HepG2 (cell line): Measurements from ENCODE around the gene XPO5. TPM values are rescaled to one million over a fixed set of nuclear protein-coding genes. Genes with fewer than 3 reads are reported as not detected.
A peak's percentile ranks its signal among the peaks of the same experiment; 100 is the strongest.

ENCODE experiments used
- ASH2L ChIP-seq: fragments of 300-600, 200-600 bp; sonication (generic); IDR thresholded peaks from 2 replicates; pipeline ENCODE4 v1.7.0; 2017; ENCODE audit warnings: low read depth, mild to moderate bottlenecking, moderate library complexity, mixed read lengths, low read length; ENCODE audit not compliant: insufficient read length
- IRF2 ChIP-seq: IDR thresholded peaks from 2 replicates; pipeline ENCODE4 v1.6.1; 2018; ENCODE audit warnings: missing genetic modification reagents, missing compliant biosample characterization
- KLF15 ChIP-seq: sonication (generic); formaldehyde crosslinking; IDR thresholded peaks from 2 replicates; pipeline ENCODE4 v1.8.1; 2023; ENCODE audit warnings: borderline replicate concordance, mild to moderate bottlenecking, inconsistent platforms, missing genetic modification reagents, mixed read lengths
- SALL1 ChIP-seq: sonication (generic); formaldehyde crosslinking; IDR thresholded peaks from 2 replicates; pipeline ENCODE4 v1.8.0; 2022; ENCODE audit warnings: mild to moderate bottlenecking, missing genetic modification reagents
- SAP130 ChIP-seq: IDR thresholded peaks from 2 replicates; pipeline ENCODE4 v1.6.1; 2016; ENCODE audit warnings: low read depth
- STAG1 ChIP-seq: sonication (generic); formaldehyde crosslinking; IDR thresholded peaks from 2 replicates; pipeline ENCODE4 v1.4.0; 2020; ENCODE audit warnings: missing genetic modification reagents
- TEAD3 ChIP-seq: optimal IDR thresholded peaks from 2 replicates; pipeline ENCODE3; 2016; ENCODE audit warnings: borderline replicate concordance
- THAP11 ChIP-seq: IDR thresholded peaks from 2 replicates; pipeline ENCODE4 v1.6.1; 2016; ENCODE audit warnings: missing biosample characterization, missing genetic modification reagents
- XRCC5 ChIP-seq: fragments of 200-400 bp; formaldehyde crosslinking; optimal IDR thresholded peaks from 2 replicates; pipeline ENCODE3; 2017; ENCODE audit warnings: mild to moderate bottlenecking, low read length
- polyA plus RNA-seq, 8 experiments: library from polyadenylated mRNA; depleted of rRNA in 3 of 8; stranded (reverse) in 7 of 8; unstranded in 1 of 8; fragments of >200 nt; fragmentation: Illumina TruSeq in 4 of 8; extraction: Trizol in 4 of 8; gene quantifications; 2 replicates each; pipeline versions ENCODE4 v1.2.1 to v1.2.3, GENCODE V29; 2011 to 2016; ENCODE audit warnings: low read depth in 4 of 8, missing spikeins in 1 of 8, mixed read lengths in 1 of 8; ENCODE audit not compliant: insufficient read depth in 1 of 8
- total RNA-seq, 5 experiments: library from RNA; depleted of rRNA; stranded (reverse); fragments of >200 nt; fragmentation: Illumina TruSeq; extraction: Trizol; gene quantifications; 2 replicates each; pipeline ENCODE4 v1.2.3, GENCODE V29; 2016; ENCODE audit warnings: low read depth in 1 of 5
- TF ChIP-seq, protein P1 (sequence below): sonication (generic); formaldehyde crosslinking; IDR thresholded peaks from 2 replicates; pipeline ENCODE4 v1.5.1; 2020; ENCODE audit warnings: mild to moderate bottlenecking, moderate library complexity, missing genetic modification reagents
- TF ChIP-seq, protein P2 (sequence below), 2 experiments: sonication (generic) in 1 of 2; formaldehyde crosslinking in 1 of 2; IDR thresholded peaks; 2 replicates each; pipeline versions ENCODE4 v1.4.0 to v1.6.1; 2018 to 2020; ENCODE audit warnings: missing genetic modification reagents in 2 of 2, borderline replicate concordance in 1 of 2, low read depth in 1 of 2, mild to moderate bottlenecking in 1 of 2, missing biosample characterization in 1 of 2
- TF ChIP-seq, protein P3 (sequence below): IDR thresholded peaks from 2 replicates; pipeline ENCODE4 v1.6.1; 2012; ENCODE audit warnings: low read depth, low read length, improper control_type of control experiment
- TF ChIP-seq, protein P4 (sequence below): sonication (generic); formaldehyde crosslinking; IDR thresholded peaks from 2 replicates; pipeline ENCODE4 v1.5.0; 2020; ENCODE audit warnings: mild to moderate bottlenecking, missing genetic modification reagents, moderate library complexity
- TF ChIP-seq, protein P5 (sequence below): IDR thresholded peaks from 2 replicates; pipeline ENCODE4 v1.6.1; 2018; ENCODE audit warnings: missing genetic modification reagents, mild to moderate bottlenecking, missing compliant biosample characterization
- TF ChIP-seq, protein P6 (sequence below): sonication (generic); formaldehyde crosslinking; conservative IDR thresholded peaks from 2 replicates; pipeline ENCODE4 v1.4.0; 2020; ENCODE audit warnings: mild to moderate bottlenecking, missing genetic modification reagents, moderate library complexity

XPO5 gene
- total and polyA plus RNA-seq, 2 of the 13 experiments (the other 11 are each of a cell fraction or from before 2014, with no cell fraction given): 52.2 to 68.0 TPM

DNA sequence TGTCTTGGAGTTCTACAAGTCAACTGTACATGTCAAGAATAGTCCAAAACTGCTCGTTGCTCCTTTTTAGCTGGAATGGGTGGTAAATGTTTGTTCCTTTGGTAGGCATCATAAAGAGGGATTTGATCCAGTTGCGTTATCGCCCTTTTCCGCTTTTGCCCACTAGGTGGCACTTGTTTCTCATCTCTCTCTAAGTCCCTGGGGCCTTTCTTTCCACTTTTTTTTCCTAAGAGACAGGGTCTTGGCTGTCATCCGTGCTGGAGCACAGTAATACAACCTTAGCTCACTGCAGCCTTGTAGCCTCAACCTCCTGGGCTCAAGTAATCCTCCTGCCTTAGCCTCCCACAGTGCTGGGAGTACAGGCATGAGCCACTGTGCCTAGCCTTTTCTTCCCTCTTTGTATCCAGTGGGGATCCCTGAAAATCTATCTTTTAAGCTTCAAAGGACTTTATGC, 32.5 kb upstream of the XPO5 start (continued):
- TF ChIP-seq, protein P1, sequence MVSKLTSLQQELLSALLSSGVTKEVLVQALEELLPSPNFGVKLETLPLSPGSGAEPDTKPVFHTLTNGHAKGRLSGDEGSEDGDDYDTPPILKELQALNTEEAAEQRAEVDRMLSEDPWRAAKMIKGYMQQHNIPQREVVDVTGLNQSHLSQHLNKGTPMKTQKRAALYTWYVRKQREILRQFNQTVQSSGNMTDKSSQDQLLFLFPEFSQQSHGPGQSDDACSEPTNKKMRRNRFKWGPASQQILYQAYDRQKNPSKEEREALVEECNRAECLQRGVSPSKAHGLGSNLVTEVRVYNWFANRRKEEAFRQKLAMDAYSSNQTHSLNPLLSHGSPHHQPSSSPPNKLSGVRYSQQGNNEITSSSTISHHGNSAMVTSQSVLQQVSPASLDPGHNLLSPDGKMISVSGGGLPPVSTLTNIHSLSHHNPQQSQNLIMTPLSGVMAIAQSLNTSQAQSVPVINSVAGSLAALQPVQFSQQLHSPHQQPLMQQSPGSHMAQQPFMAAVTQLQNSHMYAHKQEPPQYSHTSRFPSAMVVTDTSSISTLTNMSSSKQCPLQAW (CRISPR knock-in tag): 0 out of 2 replicates have a peak, but pooled peaks have one; percentile 36
- TF ChIP-seq, protein P2, sequence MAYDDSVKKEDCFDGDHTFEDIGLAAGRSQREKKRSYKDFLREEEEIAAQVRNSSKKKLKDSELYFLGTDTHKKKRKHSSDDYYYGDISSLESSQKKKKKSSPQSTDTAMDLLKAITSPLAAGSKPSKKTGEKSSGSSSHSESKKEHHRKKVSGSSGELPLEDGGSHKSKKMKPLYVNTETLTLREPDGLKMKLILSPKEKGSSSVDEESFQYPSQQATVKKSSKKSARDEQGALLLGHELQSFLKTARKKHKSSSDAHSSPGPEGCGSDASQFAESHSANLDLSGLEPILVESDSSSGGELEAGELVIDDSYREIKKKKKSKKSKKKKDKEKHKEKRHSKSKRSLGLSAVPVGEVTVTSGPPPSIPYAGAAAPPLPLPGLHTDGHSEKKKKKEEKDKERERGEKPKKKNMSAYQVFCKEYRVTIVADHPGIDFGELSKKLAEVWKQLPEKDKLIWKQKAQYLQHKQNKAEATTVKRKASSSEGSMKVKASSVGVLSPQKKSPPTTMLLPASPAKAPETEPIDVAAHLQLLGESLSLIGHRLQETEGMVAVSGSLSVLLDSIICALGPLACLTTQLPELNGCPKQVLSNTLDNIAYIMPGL (CRISPR knock-in tag; IDR thresholded peaks at IDR 0.05; ENCODE audit: borderline replicate concordance in 1 of 2, low read depth in 1 of 2): peak; percentile 51 to 54; a peak in 1 of 4 replicates
- TF ChIP-seq, protein P3, sequence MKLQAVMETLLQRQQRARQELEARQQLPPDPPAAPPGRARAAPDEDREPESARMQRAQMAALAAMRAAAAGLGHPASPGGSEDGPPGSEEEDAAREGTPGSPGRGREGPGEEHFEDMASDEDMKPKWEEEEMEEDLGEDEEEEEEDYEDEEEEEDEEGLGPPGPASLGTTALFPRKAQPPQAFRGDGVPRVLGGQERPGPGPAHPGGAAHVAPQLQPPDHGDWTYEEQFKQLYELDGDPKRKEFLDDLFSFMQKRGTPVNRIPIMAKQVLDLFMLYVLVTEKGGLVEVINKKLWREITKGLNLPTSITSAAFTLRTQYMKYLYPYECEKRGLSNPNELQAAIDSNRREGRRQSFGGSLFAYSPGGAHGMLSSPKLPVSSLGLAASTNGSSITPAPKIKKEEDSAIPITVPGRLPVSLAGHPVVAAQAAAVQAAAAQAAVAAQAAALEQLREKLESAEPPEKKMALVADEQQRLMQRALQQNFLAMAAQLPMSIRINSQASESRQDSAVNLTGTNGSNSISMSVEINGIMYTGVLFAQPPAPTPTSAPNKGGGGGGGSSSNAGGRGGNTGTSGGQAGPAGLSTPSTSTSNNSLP: 0 out of 2 replicates have a peak, but pooled peaks have one; percentile 11
- TF ChIP-seq, protein P4, sequence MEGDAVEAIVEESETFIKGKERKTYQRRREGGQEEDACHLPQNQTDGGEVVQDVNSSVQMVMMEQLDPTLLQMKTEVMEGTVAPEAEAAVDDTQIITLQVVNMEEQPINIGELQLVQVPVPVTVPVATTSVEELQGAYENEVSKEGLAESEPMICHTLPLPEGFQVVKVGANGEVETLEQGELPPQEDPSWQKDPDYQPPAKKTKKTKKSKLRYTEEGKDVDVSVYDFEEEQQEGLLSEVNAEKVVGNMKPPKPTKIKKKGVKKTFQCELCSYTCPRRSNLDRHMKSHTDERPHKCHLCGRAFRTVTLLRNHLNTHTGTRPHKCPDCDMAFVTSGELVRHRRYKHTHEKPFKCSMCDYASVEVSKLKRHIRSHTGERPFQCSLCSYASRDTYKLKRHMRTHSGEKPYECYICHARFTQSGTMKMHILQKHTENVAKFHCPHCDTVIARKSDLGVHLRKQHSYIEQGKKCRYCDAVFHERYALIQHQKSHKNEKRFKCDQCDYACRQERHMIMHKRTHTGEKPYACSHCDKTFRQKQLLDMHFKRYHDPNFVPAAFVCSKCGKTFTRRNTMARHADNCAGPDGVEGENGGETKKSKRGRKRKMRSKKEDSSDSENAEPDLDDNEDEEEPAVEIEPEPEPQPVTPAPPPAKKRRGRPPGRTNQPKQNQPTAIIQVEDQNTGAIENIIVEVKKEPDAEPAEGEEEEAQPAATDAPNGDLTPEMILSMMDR (CRISPR knock-in tag): peak; percentile 90
- TF ChIP-seq ASH2L (peak; percentile 19), KLF15 (CRISPR knock-in tag) (no peak), SALL1 (CRISPR knock-in tag) (no peak), TEAD3 (CRISPR knock-in tag) (peak; percentile 17), IRF2 (peak; percentile 35; the same call in 1 of the 2 replicates), STAG1 (CRISPR knock-in tag) (peak; percentile 83), THAP11 (CRISPR knock-in tag) (peak; percentile 53), XRCC5 (peak; percentile 36), SAP130 (CRISPR knock-in tag) (0 out of 2 replicates have a peak, but pooled peaks have one; percentile 19)
- TF ChIP-seq, protein P5, sequence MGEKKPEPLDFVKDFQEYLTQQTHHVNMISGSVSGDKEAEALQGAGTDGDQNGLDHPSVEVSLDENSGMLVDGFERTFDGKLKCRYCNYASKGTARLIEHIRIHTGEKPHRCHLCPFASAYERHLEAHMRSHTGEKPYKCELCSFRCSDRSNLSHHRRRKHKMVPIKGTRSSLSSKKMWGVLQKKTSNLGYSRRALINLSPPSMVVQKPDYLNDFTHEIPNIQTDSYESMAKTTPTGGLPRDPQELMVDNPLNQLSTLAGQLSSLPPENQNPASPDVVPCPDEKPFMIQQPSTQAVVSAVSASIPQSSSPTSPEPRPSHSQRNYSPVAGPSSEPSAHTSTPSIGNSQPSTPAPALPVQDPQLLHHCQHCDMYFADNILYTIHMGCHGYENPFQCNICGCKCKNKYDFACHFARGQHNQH (CRISPR knock-in tag): no peak
- TF ChIP-seq, protein P6, sequence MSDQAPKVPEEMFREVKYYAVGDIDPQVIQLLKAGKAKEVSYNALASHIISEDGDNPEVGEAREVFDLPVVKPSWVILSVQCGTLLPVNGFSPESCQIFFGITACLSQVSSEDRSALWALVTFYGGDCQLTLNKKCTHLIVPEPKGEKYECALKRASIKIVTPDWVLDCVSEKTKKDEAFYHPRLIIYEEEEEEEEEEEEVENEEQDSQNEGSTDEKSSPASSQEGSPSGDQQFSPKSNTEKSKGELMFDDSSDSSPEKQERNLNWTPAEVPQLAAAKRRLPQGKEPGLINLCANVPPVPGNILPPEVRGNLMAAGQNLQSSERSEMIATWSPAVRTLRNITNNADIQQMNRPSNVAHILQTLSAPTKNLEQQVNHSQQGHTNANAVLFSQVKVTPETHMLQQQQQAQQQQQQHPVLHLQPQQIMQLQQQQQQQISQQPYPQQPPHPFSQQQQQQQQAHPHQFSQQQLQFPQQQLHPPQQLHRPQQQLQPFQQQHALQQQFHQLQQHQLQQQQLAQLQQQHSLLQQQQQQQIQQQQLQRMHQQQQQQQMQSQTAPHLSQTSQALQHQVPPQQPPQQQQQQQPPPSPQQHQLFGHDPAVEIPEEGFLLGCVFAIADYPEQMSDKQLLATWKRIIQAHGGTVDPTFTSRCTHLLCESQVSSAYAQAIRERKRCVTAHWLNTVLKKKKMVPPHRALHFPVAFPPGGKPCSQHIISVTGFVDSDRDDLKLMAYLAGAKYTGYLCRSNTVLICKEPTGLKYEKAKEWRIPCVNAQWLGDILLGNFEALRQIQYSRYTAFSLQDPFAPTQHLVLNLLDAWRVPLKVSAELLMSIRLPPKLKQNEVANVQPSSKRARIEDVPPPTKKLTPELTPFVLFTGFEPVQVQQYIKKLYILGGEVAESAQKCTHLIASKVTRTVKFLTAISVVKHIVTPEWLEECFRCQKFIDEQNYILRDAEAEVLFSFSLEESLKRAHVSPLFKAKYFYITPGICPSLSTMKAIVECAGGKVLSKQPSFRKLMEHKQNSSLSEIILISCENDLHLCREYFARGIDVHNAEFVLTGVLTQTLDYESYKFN: no peak
